ENCODE data around the gene CYFIP1. TPM values are rescaled to one million over a fixed set of nuclear protein-coding genes. Genes with fewer than 3 reads are reported as not detected.

The CYFIP1 gene
- total RNA-seq, 6 experiments from 2014 or later: 122 to 142 (median 131) TPM

GRCh38 chr15:22941179-22941578, 39.0 kb downstream of the CYFIP1 start:
- Mint-ChIP-seq H3K36me3 (ENCODE audit: low read depth) (peaks cover 7% of the 10 kb centered on the region), H3K27ac (no peak overlapping the region), H3K9me3 (no peaks in the 10 kb centered on the region), H3K4me1 (ENCODE audit: low read depth) (peaks cover 7% of the 10 kb centered on the region; the same call in 1 of the 2 replicates), H3K27me3 (ENCODE audit: insufficient read depth) (no peaks in the 10 kb centered on the region), H3K4me3 (no peak overlapping the region)
- TF ChIP-seq, protein P1, sequence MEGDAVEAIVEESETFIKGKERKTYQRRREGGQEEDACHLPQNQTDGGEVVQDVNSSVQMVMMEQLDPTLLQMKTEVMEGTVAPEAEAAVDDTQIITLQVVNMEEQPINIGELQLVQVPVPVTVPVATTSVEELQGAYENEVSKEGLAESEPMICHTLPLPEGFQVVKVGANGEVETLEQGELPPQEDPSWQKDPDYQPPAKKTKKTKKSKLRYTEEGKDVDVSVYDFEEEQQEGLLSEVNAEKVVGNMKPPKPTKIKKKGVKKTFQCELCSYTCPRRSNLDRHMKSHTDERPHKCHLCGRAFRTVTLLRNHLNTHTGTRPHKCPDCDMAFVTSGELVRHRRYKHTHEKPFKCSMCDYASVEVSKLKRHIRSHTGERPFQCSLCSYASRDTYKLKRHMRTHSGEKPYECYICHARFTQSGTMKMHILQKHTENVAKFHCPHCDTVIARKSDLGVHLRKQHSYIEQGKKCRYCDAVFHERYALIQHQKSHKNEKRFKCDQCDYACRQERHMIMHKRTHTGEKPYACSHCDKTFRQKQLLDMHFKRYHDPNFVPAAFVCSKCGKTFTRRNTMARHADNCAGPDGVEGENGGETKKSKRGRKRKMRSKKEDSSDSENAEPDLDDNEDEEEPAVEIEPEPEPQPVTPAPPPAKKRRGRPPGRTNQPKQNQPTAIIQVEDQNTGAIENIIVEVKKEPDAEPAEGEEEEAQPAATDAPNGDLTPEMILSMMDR (IDR thresholded peaks at IDR 0.05): no peak
- DNase-seq: no peak

DNA sequence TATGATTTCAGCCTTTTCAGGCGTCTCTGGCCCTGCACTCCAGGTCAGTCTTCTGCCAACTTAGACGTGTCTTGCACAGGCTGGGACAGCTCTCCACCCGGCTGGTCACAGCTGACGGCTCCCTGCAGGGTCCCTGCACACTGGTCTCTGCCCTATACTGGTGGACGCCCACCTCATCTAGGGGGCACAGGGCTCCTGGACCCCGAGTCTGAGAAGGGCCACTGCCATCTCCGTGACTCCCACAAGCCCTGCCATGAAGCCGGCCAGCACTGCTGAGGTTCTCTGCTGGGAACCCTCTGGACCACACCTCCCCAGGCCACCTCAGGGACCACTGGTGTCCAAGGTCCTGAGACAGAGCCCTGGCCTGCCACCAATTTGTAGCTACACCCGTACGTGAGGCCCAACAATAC, 40.5 kb downstream of the CYFIP1 start:
- Mint-ChIP-seq H3K4me1 (ENCODE audit: low read depth) (peaks cover 11% of the 10 kb centered on the region; the same call in 1 of the 2 replicates), H3K27me3 (ENCODE audit: insufficient read depth) (no peaks in the 10 kb centered on the region), H3K9me3 (no peaks in the 10 kb centered on the region), H3K27ac (no peak overlapping the region), H3K4me3 (no peak overlapping the region), H3K36me3 (ENCODE audit: low read depth) (peaks cover 19% of the 10 kb centered on the region)
- no peak for DNase-seq
- TF ChIP-seq, protein P1 (IDR thresholded peaks at IDR 0.05): no peak

DNA sequence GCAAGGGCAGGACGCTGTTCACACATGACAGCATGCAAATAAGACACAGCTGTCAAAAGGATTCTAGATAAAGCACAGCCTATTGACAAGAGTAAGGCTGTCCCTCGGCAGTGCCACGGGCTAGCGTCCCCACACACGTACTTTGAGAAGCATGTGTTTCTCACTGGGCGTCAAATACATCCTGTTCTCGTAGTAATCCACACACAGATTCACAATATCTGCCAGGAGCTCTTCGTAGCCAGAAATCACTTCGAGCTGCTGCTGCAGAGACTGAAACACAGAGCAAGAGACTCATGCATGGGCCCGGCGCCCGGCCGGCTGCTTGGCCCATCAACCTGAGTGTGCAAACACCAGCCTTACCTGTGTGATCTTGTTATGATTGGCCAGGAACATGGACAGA, 41.1 kb downstream of the CYFIP1 start:
- peaks cover 20% of the 10 kb centered on the region for H3K36me3 Mint-ChIP-seq (ENCODE audit: low read depth)
- H3K4me1 Mint-ChIP-seq (ENCODE audit: low read depth): peaks cover 13% of the 10 kb centered on the region; the same call in 1 of the 2 replicates

GRCh38 chr15:22936577-22937472, 43.3 kb downstream of the CYFIP1 start:
- TF ChIP-seq, protein P1 (IDR thresholded peaks at IDR 0.05): no peak
- H3K9me3 Mint-ChIP-seq: no peaks in the 10 kb centered on the region
- no peaks in the 10 kb centered on the region for H3K27me3 Mint-ChIP-seq (ENCODE audit: insufficient read depth)
- DNase-seq: no peak
- H3K4me3 Mint-ChIP-seq: no peak overlapping the region
- peaks cover 12% of the 10 kb centered on the region for H3K36me3 Mint-ChIP-seq (ENCODE audit: low read depth)
- H3K4me1 Mint-ChIP-seq (ENCODE audit: low read depth): peaks cover 13% of the 10 kb centered on the region; the same call in 1 of the 2 replicates
- no peak overlapping the region for H3K27ac Mint-ChIP-seq

More for the DNA sequence above, 41.1 kb downstream of the CYFIP1 start:
- TF ChIP-seq, protein P1 (IDR thresholded peaks at IDR 0.05): no peak
- Mint-ChIP-seq H3K27me3 (ENCODE audit: insufficient read depth) (no peaks in the 10 kb centered on the region), H3K27ac (no peak overlapping the region), H3K9me3 (no peaks in the 10 kb centered on the region), H3K4me3 (no peak overlapping the region)
- no peak for DNase-seq

- peaks cover 12% of the 10 kb centered on the region for H3K36me3 Mint-ChIP-seq (ENCODE audit: low read depth)
- no peaks in the 10 kb centered on the region for H3K9me3 Mint-ChIP-seq
- TF ChIP-seq, protein P1 (IDR thresholded peaks at IDR 0.05): no peak
- no peak overlapping the region for H3K27ac Mint-ChIP-seq
- no peak overlapping the region for H3K4me3 Mint-ChIP-seq
- no peaks in the 10 kb centered on the region for H3K27me3 Mint-ChIP-seq (ENCODE audit: insufficient read depth)
- DNase-seq: no peak
- 0 out of 2 replicates have a peak, but pooled peaks cover 11% of the 10 kb centered on the region for H3K4me1 Mint-ChIP-seq (ENCODE audit: low read depth)
These were observed 46.5 kb downstream of the CYFIP1 start for GRCh38 chr15:22933641-22934061.
